Glomerular visceral epithelial cell (primary cell): Measurements from ENCODE around the gene DMBX1.

Experiments used
- DNase-seq: peaks from one replicate; pipeline ENCODE4 v3.0.0-alpha.2; 2016; ENCODE audit errors: extremely low spot score

Gene DMBX1

GRCh38 chr1:46525253-46525983 is 35.8 kb downstream of the DMBX1 start:
- no peak for DNase-seq

DNA sequence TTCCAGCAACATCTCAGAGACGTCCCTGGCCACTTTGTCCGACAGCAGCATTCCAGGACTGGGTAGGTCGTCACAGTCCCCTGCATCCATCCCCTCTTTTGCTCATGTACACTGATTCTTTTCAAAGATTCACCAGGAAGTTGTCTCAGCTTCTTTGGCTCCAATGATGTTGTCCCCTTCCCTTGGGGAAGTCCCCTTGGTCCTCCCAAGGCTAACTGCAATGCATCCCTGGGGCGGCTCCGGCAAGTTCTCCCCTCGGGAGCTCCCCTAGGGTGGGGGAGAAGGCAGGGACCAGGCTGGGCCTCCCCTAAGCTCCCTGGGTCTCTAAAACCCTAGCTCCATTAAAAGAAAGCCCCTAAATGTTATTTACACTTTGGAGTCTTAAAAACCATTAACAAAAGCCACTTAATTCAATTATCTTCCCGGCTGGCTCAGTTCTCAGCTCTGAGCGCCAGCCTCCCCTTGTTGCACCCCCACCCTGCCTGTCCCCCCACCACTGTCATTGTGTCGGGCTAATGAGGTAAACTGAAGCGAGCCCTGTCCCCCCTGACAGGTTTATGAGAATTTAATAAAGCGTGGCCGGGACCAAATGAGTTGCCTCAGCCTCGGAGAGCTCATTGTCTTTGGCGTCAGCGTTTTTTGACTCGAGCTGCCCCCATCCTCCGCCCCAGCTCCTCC is 36.5 kb downstream of the DMBX1 start:
- no peak for DNase-seq

GRCh38 chr1:46526691-46527291 is 37.2 kb downstream of the DMBX1 start:
- no peak for DNase-seq

DNA sequence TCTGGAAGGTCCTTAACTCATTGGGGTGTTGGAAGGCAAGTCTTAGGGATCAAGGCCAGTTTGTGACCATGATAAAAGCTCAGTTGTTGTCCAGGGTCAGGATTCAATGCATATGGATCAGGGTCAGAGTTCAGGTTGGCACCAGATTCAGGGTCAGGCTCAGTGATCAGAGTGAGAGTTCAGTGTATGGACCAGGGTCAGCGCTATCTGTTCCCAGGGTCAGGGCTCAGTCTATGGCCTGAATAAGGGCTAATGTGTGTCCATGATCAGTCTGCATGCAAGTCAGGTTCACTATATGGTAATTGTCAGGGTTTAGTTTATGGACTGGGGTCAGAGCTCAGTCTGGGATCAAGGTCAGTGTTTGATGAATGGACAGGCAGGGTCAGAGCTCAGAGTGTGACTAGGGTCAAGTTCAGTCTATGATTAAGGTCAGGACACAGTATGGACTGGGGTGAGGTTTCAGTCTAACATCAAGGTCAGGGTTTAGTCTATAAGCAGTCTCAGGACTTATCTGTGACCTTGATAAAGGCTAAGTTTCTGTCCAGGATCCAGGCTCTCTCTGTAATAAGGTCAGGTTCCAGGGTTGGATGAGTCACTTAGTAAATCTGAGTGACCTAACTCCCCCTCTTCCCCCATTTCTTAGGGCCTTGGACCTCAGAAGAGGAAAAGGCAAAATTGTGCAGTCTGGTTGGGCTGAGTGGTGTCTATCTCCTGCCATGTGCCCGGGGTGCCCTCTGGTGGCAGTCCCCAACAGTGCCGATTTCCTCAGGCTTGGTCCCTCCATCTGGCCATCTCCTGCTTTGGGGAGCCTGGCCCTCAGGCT is 38.0 kb downstream of the DMBX1 start:
- peak; percentile 75 for DNase-seq

- DNase-seq, result no peak
Observed at GRCh38 chr1:46528297-46528955, 38.8 kb downstream of the DMBX1 start.

GRCh38 chr1:46529031-46529630 is 39.5 kb downstream of the DMBX1 start:
- no peak for DNase-seq

DNA sequence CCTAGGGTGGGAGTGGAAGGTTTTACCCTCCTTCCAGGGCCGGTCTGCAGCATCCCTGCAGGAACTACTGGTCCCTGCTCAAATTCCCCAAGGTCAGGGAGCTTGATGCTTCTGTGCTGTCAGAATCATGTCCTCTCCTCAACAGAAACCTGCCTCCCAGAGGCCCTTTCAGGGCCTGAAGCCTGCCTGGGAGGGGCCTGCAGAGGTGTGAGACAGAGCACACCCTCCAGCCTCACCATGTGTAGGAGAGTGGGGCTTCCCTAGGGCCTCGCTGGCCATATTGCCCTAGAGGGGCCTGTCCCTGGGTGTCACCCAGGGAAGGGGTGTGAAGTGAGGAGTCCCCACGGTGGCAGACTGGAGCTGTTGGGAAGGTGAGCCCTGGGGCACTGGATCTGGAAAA is 40.7 kb downstream of the DMBX1 start:
- no peak for DNase-seq

DNA sequence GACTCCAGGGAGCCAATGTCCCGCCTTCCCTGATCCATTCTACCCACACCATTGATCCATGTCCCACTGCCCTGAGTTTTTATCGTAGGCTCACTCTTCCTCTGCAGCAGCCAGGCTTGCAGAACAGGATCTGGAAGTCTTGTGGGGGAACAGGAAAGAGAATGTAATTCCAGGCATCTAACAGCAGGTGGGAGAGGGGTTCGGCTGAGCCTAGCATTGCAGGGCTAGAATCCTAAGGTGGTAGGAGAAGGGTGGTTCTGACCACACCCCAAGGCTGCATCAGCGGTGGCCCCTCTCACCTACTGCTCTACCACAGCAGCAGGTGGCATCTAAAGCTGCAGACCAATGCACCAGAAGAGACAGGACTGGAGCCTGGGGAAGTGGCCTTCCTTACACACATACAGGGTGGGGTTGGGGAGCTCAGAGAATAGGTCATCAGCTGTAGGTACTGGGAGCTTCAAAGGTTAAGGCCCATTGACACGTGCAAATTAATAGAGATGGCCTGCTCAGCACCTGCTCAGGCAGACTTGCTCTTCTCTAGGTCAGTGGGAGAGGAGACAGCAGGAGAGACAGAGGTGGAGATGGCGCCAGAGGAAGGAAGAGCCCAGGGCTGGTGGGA is 41.3 kb downstream of the DMBX1 start:
- no peak for DNase-seq

DNA sequence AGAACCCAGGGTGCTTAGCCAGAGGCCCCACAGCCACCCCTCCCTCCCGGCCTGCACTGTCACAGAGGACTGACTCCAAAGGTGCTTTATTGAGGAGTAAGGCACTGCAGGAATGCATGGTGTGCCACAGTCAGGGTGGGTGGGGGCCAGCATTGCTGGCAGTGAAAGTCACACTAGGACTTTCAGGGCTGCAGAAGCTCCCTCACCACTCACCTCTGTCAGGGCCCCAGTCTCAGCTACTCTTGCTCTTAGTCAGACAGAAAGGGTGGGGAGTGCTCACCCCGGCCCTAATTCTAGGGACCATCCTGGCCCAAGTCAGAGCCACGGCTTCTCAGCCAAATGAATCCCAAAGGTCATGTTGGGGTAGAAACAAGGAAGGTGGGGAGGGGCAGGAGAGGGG is 42.5 kb downstream of the DMBX1 start:
- DNase-seq, result no peak

DNA sequence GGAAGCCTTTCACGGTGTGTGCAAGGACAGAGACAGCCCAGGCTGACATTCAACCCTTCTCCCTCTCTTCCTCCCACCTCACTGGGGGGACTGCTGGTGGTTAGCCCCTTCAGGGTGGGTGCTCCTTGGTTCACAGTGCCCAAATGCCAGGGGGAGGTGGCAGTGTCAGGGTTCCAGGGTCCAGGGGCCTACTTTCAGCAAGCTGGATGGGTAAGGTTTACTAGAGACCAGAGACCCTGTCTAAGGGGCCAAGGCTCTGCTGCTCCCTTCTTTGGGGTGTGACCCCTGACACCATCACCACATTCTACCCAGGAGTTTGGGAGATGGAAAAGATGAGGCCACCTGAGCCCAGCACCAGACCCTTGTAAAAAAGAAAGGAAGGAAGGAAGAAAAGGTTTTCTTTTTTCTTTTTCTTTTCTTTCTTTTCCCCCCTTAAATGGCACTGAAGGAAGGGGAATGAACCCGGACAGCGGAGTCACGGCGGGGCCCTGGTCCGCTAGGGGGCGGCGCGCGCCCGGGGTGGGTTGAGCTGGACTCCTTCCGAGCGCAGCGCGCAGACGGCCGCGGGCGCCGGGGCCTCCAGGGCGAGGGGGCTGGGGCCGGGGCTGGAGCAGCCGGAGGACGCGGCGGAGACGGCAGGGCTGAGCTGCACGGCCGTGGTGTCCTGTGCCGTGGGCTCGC is 43.0 kb downstream of the DMBX1 start:
- peak; percentile 38 for DNase-seq

DNA sequence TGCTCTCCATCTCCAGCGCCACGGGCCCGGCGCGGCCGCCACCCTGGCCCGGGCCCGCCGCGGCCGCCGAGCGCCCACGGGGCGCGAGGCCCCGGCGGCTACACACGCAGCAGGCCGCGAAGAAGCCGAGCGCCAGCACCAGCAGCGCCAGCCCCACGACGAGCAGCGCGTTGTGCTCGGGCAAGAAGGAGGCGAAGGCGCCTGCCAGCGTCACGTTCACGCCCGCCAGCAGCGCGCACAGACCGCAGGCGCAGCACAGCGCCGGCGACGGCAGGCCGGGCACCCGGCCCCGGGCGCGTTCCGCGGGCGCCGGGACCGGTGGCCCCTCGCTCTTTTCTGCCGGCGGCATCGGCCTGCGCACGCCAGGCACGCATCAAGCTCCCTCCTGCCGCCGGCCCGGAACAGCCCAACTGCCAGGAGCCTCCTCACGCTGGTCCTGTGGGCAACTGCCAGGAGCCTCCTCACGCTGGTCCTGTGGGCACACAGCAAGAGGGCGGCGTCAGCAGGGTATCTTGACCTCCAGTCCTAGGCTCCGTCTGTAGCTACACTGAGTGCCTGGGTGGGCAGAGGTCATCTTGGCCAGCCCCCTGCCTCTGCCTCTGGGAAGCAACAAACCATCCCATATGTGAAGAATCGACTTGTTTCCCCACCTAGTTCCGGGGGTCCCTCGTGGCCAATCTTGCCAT is 43.7 kb downstream of the DMBX1 start:
- peak; percentile 23 for DNase-seq

- peak; percentile 43 for DNase-seq
Observed at GRCh38 chr1:46535063-46535462, 45.4 kb downstream of the DMBX1 start.

GRCh38 chr1:46536527-46536926 is 46.9 kb downstream of the DMBX1 start:
- no peak for DNase-seq

- no peak for DNase-seq
Observed at GRCh38 chr1:46537651-46538050, 48.0 kb downstream of the DMBX1 start.

GRCh38 chr1:46538147-46538546 is 48.5 kb downstream of the DMBX1 start:
- no peak for DNase-seq
